Aorta (tissue), 5 donors: ENCODE results near the gene C16orf54. TPM values are rescaled to one million over a fixed set of nuclear protein-coding genes. Genes with fewer than 3 reads are reported as not detected.
"Not testable (repeated sequence)": the region's sequence is repeated elsewhere in the genome, so short reads cannot be mapped to it uniquely, and the experiment has no call there.

ENCODE experiments used
- ATAC-seq: fragments of 200-7000 bp; cut with Tn5 transposase; one replicate; pipeline ENCODE4 v1.9.1; 2022; ENCODE audit warnings: moderate library complexity; ENCODE audit not compliant: low FRiP score
- DNase-seq, 2 donors: peaks; one replicate each; pipeline ENCODE4 v3.0.0-alpha.2; 2020
- H3K27ac ChIP-seq, 2 donors: one replicate each; pipeline ENCODE4 v1.5.1; 2013; ENCODE audit warnings: low read length in 2 of 2, mild to moderate bottlenecking in 2 of 2, moderate library complexity in 2 of 2, control low read depth in 1 of 2, inconsistent platforms in 1 of 2, low read depth in 1 of 2
- H3K27me3 ChIP-seq, 2 donors: one replicate each; pipeline ENCODE4 v1.6.1; 2013; ENCODE audit warnings: control low read depth in 1 of 2, low read length in 1 of 2, mild to moderate bottlenecking in 1 of 2, moderate library complexity in 1 of 2; ENCODE audit not compliant: insufficient read depth in 2 of 2, control insufficient read depth in 1 of 2
- H3K36me3 ChIP-seq, 2 donors: one replicate each; pipeline ENCODE4 v1.6.1; 2013; ENCODE audit warnings: control low read depth in 1 of 2, low read length in 1 of 2, mild to moderate bottlenecking in 1 of 2; ENCODE audit not compliant: insufficient read depth in 2 of 2, control insufficient read depth in 1 of 2
- H3K4me1 ChIP-seq, 2 donors: one replicate each; pipeline ENCODE4 v1.6.1; 2013; ENCODE audit warnings: low read length in 2 of 2, control low read depth in 1 of 2, mild to moderate bottlenecking in 1 of 2, moderate library complexity in 1 of 2; ENCODE audit not compliant: insufficient read depth in 2 of 2, control insufficient read depth in 1 of 2
- H3K4me3 ChIP-seq, 2 donors: one replicate each; pipeline ENCODE4 v1.5.1; 2013; ENCODE audit warnings: low read length in 2 of 2, control low read depth in 1 of 2, mild to moderate bottlenecking in 1 of 2
- H3K9me3 ChIP-seq: one replicate; pipeline ENCODE4 v1.6.1; 2013; ENCODE audit warnings: mild to moderate bottlenecking, low read length; ENCODE audit not compliant: control insufficient read depth
- WGBS, 2 donors: extraction: QIAGEN DNeasy Blood & Tissue Kit; methylation state at CpG; one replicate each; pipeline ENCODE4 v1.1.7; 2013; 5-methylcytosine and 5-hydroxymethylcytosine counted together
- intact Hi-C, 2 donors: fragments of 100-400 bp; cut with DNase I; formaldehyde crosslinking; loops; one replicate each; pipeline versions ENCODE4 v1.14.2 to v1.15.0; 2022
- polyA plus RNA-seq, 2 donors: library from polyadenylated mRNA; stranded (reverse); fragments of 200-250 nt; gene quantifications; one replicate each; pipeline ENCODE4 v1.2.3, GENCODE V29; 2013
- total RNA-seq, 2 donors: library from RNA; stranded (reverse); fragmentation: NEBNext Ultra II Directional; extraction: Animal tissue kit (Norgen Biotek cat#: 25700); gene quantifications; one replicate each; pipeline ENCODE4 v1.2.1, GENCODE V29; 2021
- donor health status: healthy with polysubstance abuse.
- donor health status: Bipolar disorder and iron deficiency.
- donor health status: DM: no; HTN: no; CAD: no.
- donor health status: DM: no; HTN: no; CAD: no.
- donor health status: DM: yes; HTN: yes; CAD: no.

C16orf54 gene
- total and polyA plus RNA-seq, 4 donors = 0.28 to 3.1 (median 1.9) TPM

- WGBS, 2 donors = 85 to 88% methylated on average over 15 to 16 of the region's 16 CpGs
- H3K4me1 ChIP-seq = no peaks in the 10 kb centered on the region
- ATAC-seq (peak; percentile 17), DNase-seq (peak in 1 of 2 donors; percentile 46)
- intact Hi-C loops = loop anchor here in 1 of 2 donors (5.0 kb wide), 1 partner anchor 262 kb away; no protein-coding TSS in a partner anchor
- H3K4me3 ChIP-seq = no peak overlapping the region
- peaks cover 1% of the 10 kb centered on the region for H3K9me3 ChIP-seq
- no peaks in the 10 kb centered on the region for H3K27me3 ChIP-seq
- H3K36me3 ChIP-seq = no peaks in the 10 kb centered on the region
- H3K27ac ChIP-seq = no peak overlapping the region
These were observed 503 bp downstream of the C16orf54 start for GRCh38 chr16:29745121-29745852.

- H3K4me3 ChIP-seq = no peak overlapping the region
- H3K9me3 ChIP-seq = peaks cover 1% of the 10 kb centered on the region
- ATAC-seq = peak; percentile 37
- H3K36me3 ChIP-seq = no peaks in the 10 kb centered on the region
- 91 to 92% methylated on average over 20 of the region's 20 CpGs for WGBS, 2 donors
- no peaks in the 10 kb centered on the region for H3K27me3 ChIP-seq
- no peak overlapping the region for H3K27ac ChIP-seq
- peak in 1 of 2 donors; percentile 49 for DNase-seq
- intact Hi-C loops = loop anchor here in 1 of 2 donors (5.0 kb wide), 1 partner anchor 263 kb away; no protein-coding TSS in a partner anchor
- H3K4me1 ChIP-seq = no peaks in the 10 kb centered on the region
These were observed 1.2 kb downstream of the C16orf54 start for GRCh38 chr16:29744541-29745101.

GRCh38 chr16:29743827-29744531, 1.8 kb downstream of the C16orf54 start:
- WGBS, 2 donors = 84 to 85% methylated on average over 21 of the region's 21 CpGs
- ATAC-seq (peak; percentile 24), DNase-seq (peak in 1 of 2 donors; percentile 29)
- intact Hi-C loops = no loop called here
- Histone ChIP-seq H3K4me1 (no peaks in the 10 kb centered on the region), H3K36me3 (no peaks in the 10 kb centered on the region), H3K4me3 (no peak overlapping the region), H3K9me3 (peaks cover 1% of the 10 kb centered on the region), H3K27ac (no peak overlapping the region), H3K27me3 (no peaks in the 10 kb centered on the region)

GRCh38 chr16:29743475-29743826, 2.3 kb downstream of the C16orf54 start:
- H3K27ac ChIP-seq = no peak overlapping the region
- intact Hi-C loops = no loop called here
- H3K27me3 ChIP-seq = no peaks in the 10 kb centered on the region
- no peak overlapping the region for H3K4me3 ChIP-seq
- ATAC-seq = no peak
- DNase-seq = no peak
- H3K9me3 ChIP-seq = peaks cover 1% of the 10 kb centered on the region
- no peaks in the 10 kb centered on the region for H3K4me1 ChIP-seq
- WGBS, 2 donors = 83 to 93% methylated on average over 5 of the region's 5 CpGs
- H3K36me3 ChIP-seq = no peaks in the 10 kb centered on the region

- Histone ChIP-seq H3K36me3 (no peaks in the 10 kb centered on the region), H3K4me1 (no peaks in the 10 kb centered on the region), H3K27me3 (no peaks in the 10 kb centered on the region), H3K4me3 (no peak overlapping the region), H3K9me3 (peaks cover 1% of the 10 kb centered on the region), H3K27ac (no peak overlapping the region)
- DNase-seq (no peak), ATAC-seq (no peak)
- WGBS, 2 donors = 85 to 88% methylated on average over 7 of the region's 7 CpGs
- intact Hi-C loops = no loop called here
These were observed 3.0 kb downstream of the C16orf54 start for GRCh38 chr16:29742683-29743275.

- peak in 1 of 2 donors; percentile 11 for DNase-seq
- intact Hi-C loops, H3K4me3 ChIP-seq, H3K9me3 ChIP-seq, H3K27me3 ChIP-seq, ATAC-seq, H3K27ac ChIP-seq, H3K36me3 ChIP-seq, H3K4me1 ChIP-seq: not testable (repeated sequence)
- 75 to 78% methylated on average over 11 of the region's 11 CpGs for WGBS, 2 donors
These were observed 5.2 kb downstream of the C16orf54 start for GRCh38 chr16:29740630-29741015.

GRCh38 chr16:29739927-29740629, 5.7 kb downstream of the C16orf54 start:
- 79 to 82% methylated on average over 6 of the region's 6 CpGs for WGBS, 2 donors
- H3K9me3 ChIP-seq, H3K4me3 ChIP-seq, H3K27me3 ChIP-seq, H3K36me3 ChIP-seq, ATAC-seq, H3K27ac ChIP-seq, H3K4me1 ChIP-seq, intact Hi-C loops: not testable (repeated sequence)
- peak in 1 of 2 donors; percentile 9 for DNase-seq

GRCh38 chr16:29738514-29738913, 7.3 kb downstream of the C16orf54 start:
- 82 to 83% methylated on average over 2 of the region's 2 CpGs for WGBS, 2 donors
- Histone ChIP-seq H3K4me1 (no peaks in the 10 kb centered on the region), H3K36me3 (no peaks in the 10 kb centered on the region), H3K9me3 (peaks cover 3% of the 10 kb centered on the region), H3K4me3 (no peak overlapping the region), H3K27me3 (peaks cover 0 to 1% of the 10 kb centered on the region in 2 donors), H3K27ac (no peak overlapping the region)
- peak in 1 of 2 donors; percentile 18 for DNase-seq
- no peak for ATAC-seq
- intact Hi-C loops = no loop called here
